MCF 10A (cell line): ENCODE data around the gene GLS. TPM values are rescaled to one million over a fixed set of nuclear protein-coding genes. Genes with fewer than 3 reads are reported as not detected.

ENCODE experiments used
- BruUV-seq: library from RNA; stranded (reverse); fragments of 400-500 nt; replicated peaks from 2 replicates; lab custom pipeline; 2021; lab: Mats Ljungman, UMichigan
- CTCF ChIA-PET: fragments of 300-600 bp; sonication (Branson Sonifier 250); formaldehyde crosslinking; extraction: SDS; loops from one replicate; lab custom pipeline; 2021; ENCODE audit warnings: antibody characterized with exemption, inconsistent platforms; lab: Yijun Ruan, JAX
- POLR2A ChIA-PET: fragments of 300-600, 350-650 bp; sonication (Branson Sonifier 250); formaldehyde crosslinking; extraction: SDS; loops from one replicate; lab custom pipeline; 2020; ENCODE audit warnings: antibody characterized with exemption, inconsistent platforms; lab: Yijun Ruan, JAX
- DNase-seq: peaks from one replicate; pipeline ENCODE4 v3.0.0-alpha.2; 2018; ENCODE audit not compliant: unreplicated experiment
- H3K27ac Mint-ChIP-seq: one replicate; pipeline ENCODE4 v1.8.0; 2022; ENCODE audit warnings: mild to moderate bottlenecking, low read depth, mixed read lengths; ENCODE audit not compliant: unreplicated experiment
- H3K27me3 Mint-ChIP-seq: one replicate; pipeline ENCODE4 v1.8.0; 2022; ENCODE audit warnings: mixed read lengths; ENCODE audit not compliant: insufficient read depth, unreplicated experiment
- H3K36me3 Mint-ChIP-seq: one replicate; pipeline ENCODE4 v1.8.0; 2022; ENCODE audit warnings: mild to moderate bottlenecking, moderate library complexity, mixed read lengths; ENCODE audit not compliant: insufficient read depth, unreplicated experiment
- H3K4me1 Mint-ChIP-seq: one replicate; pipeline ENCODE4 v1.8.0; 2022; ENCODE audit warnings: mixed read lengths; ENCODE audit not compliant: insufficient read depth, unreplicated experiment
- H3K4me3 Mint-ChIP-seq: one replicate; pipeline ENCODE4 v1.8.0; 2022; ENCODE audit warnings: mild to moderate bottlenecking, moderate library complexity, mixed read lengths; ENCODE audit not compliant: unreplicated experiment
- H3K9me3 Mint-ChIP-seq: one replicate; pipeline ENCODE4 v1.8.0; 2022; ENCODE audit warnings: mixed read lengths; ENCODE audit not compliant: unreplicated experiment
- intact Hi-C: fragments of 100-400 bp; cut with micrococcal nuclease; formaldehyde crosslinking; loops from 2 replicates; pipeline ENCODE4 v1.14.1; 2022
- total RNA-seq: library from RNA; stranded (reverse); gene quantifications from 2 replicates; pipeline ENCODE4 v1.2.3, GENCODE V29; 2022
- TF ChIP-seq, protein P1 (sequence below): fragments of 200-600 bp; IDR thresholded peaks from one replicate; pipeline ENCODE4 v1.8.0; 2022; ENCODE audit warnings: antibody characterized with exemption, mild to moderate bottlenecking; ENCODE audit not compliant: unreplicated experiment

The GLS gene
- total RNA-seq, 1 experiment from 2014 or later, result 121 TPM

DNA sequence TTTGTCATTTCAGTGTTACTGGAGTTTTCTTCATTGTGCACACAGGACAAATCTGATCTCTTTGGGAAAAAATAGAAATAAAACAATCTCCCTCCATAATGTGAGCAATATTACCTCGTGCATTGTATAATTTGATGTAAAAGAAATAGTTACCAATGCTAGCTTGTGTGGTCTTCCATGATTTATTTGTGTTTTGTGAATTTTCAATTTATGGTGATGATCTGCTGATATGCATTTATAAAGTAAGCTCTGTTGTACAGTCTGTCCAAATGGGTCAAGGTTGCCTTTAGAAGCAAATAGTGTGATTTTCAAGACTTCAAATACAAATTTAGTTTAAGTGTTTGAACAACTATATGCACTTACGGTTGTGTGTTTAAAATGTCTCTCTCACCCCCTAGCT, 82.5 kb downstream of the GLS start:
- Mint-ChIP-seq H3K9me3 (no peaks in the 10 kb centered on the region), H3K27me3 (no peaks in the 10 kb centered on the region), H3K27ac (no peak overlapping the region), H3K4me3 (no peak overlapping the region), H3K36me3 (peaks cover 37% of the 10 kb centered on the region), H3K4me1 (no peaks in the 10 kb centered on the region)
- TF ChIP-seq, protein P1, sequence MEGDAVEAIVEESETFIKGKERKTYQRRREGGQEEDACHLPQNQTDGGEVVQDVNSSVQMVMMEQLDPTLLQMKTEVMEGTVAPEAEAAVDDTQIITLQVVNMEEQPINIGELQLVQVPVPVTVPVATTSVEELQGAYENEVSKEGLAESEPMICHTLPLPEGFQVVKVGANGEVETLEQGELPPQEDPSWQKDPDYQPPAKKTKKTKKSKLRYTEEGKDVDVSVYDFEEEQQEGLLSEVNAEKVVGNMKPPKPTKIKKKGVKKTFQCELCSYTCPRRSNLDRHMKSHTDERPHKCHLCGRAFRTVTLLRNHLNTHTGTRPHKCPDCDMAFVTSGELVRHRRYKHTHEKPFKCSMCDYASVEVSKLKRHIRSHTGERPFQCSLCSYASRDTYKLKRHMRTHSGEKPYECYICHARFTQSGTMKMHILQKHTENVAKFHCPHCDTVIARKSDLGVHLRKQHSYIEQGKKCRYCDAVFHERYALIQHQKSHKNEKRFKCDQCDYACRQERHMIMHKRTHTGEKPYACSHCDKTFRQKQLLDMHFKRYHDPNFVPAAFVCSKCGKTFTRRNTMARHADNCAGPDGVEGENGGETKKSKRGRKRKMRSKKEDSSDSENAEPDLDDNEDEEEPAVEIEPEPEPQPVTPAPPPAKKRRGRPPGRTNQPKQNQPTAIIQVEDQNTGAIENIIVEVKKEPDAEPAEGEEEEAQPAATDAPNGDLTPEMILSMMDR, result no peak
- no peak for DNase-seq
- intact Hi-C loops, result no loop called here
- no TSS peak for BruUV-seq
- ChIA-PET CTCF (interaction anchor here (0.5 to 1.0 kb wide), 4 partner anchors 9 to 477 kb away, joined by 3 to 4 read pairs (median 4); no protein-coding TSS in a partner anchor), POLR2A (interaction anchor here (0.6 to 2.0 kb wide), 2 partner anchors 15 to 174 kb away, joined by 3 to 5 read pairs; no protein-coding TSS in a partner anchor)

DNA sequence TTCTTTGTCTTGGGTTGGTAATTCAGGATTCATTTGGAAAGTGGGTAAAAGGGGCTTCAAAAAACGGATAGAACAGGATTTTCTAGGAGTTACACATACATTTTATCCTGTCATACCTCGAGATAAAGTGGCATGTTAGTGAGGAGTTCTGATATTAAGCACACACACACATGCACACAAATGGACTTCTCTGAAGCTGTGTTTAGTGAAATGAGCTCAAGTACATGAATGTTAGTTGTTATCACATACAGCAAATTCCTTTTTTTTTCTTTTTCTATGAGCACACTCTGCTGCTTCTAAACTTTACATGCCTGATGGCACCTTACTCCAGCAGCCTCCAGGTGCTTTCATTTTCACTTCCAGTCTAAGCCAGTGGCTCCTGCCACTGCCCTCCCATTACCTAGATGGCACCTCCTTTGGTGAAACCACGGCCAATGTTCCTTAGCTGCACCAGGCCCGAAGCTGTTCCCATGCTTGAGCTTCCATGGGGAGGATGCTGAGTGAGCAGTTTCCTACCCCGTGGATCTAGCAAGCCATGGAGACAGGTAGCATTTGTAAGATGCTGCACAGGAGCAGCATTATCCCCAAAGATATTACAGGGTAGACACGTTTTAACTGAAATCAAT, 83.7 kb downstream of the GLS start:
- H3K27me3 Mint-ChIP-seq, result no peaks in the 10 kb centered on the region
- BruUV-seq, result no TSS peak
- CTCF ChIA-PET, result interaction anchor here (0.7 to 1.0 kb wide), 2 partner anchors 10 to 105 kb away, joined by 3 to 4 read pairs; no protein-coding TSS in a partner anchor
- H3K9me3 Mint-ChIP-seq, result no peaks in the 10 kb centered on the region
- intact Hi-C loops, result no loop called here
- no peaks in the 10 kb centered on the region for H3K4me1 Mint-ChIP-seq
- TF ChIP-seq, protein P1, result no peak
- DNase-seq, result no peak
- H3K36me3 Mint-ChIP-seq, result peaks cover 42% of the 10 kb centered on the region
- H3K4me3 Mint-ChIP-seq, result no peak overlapping the region
- H3K27ac Mint-ChIP-seq, result no peak overlapping the region
- POLR2A ChIA-PET, result interaction anchor here (0.8 kb wide), 1 partner anchor 431 kb away, joined by 3 read pairs; no protein-coding TSS in a partner anchor

DNA sequence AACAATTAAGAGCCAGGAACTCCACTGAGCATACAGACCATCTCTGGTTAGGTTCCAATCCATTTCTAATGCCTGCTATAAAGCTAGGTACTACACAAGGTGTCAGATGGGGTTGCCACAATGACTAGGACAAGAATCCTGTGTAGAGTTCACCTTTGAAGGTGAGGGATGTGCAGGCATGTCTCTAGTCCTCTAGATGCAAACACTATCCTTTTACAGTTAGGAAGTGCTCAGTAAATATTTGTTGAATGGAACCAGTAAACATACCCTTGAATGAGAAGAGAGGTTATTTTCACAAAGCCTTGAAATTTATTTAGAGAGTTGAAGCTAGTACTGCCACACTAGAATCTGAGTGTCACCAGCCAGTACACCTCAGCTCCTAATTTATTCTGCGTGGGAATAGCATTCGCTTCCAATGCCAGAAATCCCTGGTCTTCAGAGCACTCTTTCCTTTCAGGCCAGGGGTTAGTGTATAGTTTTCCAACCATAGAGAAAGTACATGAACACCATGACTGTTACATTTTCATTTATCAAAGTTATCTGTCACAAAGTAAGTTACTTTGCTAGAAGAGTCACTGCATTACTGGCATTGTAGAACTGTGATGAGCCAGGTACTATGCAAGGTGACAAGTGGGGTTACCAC, 85.1 kb downstream of the GLS start:
- no peaks in the 10 kb centered on the region for H3K4me1 Mint-ChIP-seq
- H3K9me3 Mint-ChIP-seq, result no peaks in the 10 kb centered on the region
- H3K4me3 Mint-ChIP-seq, result no peak overlapping the region
- intact Hi-C loops, result no loop called here
- no TSS peak for BruUV-seq
- TF ChIP-seq, protein P1, result no peak
- POLR2A ChIA-PET, result no interaction called here
- H3K27ac Mint-ChIP-seq, result no peak overlapping the region
- H3K27me3 Mint-ChIP-seq, result no peaks in the 10 kb centered on the region
- peaks cover 51% of the 10 kb centered on the region for H3K36me3 Mint-ChIP-seq
- DNase-seq, result no peak
- CTCF ChIA-PET, result interaction anchor here (0.6 to 1.3 kb wide), 3 partner anchors 16 to 43 kb away, joined by 3 to 4 read pairs (median 3); no protein-coding TSS in a partner anchor

DNA sequence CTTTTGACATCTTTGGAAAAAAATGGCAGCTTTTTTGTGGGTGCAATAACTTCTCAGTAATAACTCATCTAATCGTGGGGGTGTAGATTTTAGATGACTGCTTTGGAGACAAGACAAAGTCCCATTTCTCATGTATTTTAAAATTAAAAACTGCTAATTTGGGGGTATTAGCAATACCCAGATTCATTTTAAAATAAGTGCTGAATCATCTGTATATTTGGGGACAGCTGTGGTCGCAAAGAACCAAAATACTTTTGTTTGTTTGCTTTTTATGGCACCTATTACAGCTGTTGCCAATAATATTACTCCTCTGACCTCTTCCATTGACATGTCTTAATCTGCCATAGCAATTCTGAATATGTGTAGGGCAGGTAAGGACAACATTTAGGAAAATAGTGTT, 87.9 kb downstream of the GLS start:
- no TSS peak for BruUV-seq
- POLR2A ChIA-PET, result interaction anchor here (0.6 to 1.4 kb wide), 4 partner anchors 8 to 124 kb away, joined by 3 to 4 read pairs (median 4); no protein-coding TSS in a partner anchor
- Mint-ChIP-seq H3K4me3 (no peak overlapping the region), H3K4me1 (no peaks in the 10 kb centered on the region), H3K36me3 (peaks cover 59% of the 10 kb centered on the region), H3K27me3 (no peaks in the 10 kb centered on the region), H3K27ac (no peak overlapping the region), H3K9me3 (no peaks in the 10 kb centered on the region)
- DNase-seq, result no peak
- CTCF ChIA-PET, result no interaction called here
- intact Hi-C loops, result no loop called here
- TF ChIP-seq, protein P1, result no peak
